Measurements from ENCODE around the gene PLCB1.
A peak's percentile ranks its signal among the peaks of the same experiment; 100 is the strongest.

PLCB1 gene

GRCh38 chr20:8129211-8129976, 2.7 kb upstream of the PLCB1 start:
- no peak for DNase-seq

DNA sequence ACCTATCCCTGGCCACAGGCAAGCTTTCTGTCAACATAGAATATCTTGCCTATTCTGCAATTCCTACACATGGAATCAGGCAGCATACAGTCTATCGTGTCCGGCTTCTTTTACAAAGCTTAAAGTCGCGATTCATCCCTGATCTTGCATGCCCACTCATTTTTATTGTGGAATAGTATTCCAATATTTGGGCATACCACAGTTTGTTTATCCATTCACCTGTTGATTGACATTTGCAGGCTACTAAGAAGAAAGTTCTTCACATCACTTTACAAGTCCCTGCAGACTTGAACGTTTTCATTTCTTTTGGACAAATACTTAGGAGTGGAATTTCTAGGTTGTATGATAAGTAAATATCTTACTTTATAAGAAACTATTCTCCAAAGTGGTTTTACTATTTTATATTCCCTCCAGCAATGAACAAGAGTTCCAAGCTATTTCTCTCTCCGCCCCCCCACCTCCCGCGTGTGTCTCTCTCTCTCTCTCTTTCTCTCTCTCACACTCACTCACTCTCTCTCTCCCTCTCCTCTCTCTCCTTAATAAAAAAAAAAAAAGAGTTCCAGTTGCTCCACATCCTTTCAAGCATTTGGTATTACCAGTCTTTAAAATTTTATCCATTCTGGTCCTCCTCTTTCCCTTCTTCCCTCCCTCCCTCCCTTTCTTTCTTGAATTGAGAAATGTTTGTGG, 1.1 kb upstream of the PLCB1 start:
- no peak for DNase-seq

GRCh38 chr20:8132484-8133309, 631 bp downstream of the PLCB1 start:
- DNase-seq, result peak; percentile 41

GRCh38 chr20:8133310-8133768, 1.3 kb downstream of the PLCB1 start:
- no peak for DNase-seq

DNA sequence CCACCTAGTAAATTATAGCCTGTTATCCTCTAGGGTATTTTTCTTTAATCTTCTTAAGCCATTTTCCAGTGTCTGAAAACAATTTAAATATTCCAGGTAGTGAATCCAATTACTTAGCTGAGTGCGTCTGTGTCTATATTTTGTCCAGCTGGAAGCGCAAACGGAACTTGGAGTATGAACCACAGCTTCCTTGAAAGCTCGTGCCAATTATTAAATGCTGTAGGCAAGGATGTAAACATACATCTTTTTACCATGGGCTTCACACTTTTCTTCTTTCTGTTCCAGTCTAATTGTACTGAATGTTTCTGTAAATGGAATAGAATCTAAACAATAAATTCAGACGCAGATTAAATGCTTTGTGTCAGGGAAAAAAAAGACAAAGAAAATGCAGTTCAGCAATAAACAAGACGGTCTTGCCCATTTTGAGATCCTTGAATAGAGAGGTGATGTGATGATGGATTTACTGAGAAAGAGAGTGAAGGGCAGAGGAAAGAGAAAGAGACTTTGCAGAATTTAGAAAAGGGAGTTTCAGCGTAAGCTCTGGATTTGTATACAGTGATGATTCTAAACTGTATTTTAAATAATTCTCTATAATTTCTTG, 1.9 kb downstream of the PLCB1 start:
- no peak for DNase-seq

DNA sequence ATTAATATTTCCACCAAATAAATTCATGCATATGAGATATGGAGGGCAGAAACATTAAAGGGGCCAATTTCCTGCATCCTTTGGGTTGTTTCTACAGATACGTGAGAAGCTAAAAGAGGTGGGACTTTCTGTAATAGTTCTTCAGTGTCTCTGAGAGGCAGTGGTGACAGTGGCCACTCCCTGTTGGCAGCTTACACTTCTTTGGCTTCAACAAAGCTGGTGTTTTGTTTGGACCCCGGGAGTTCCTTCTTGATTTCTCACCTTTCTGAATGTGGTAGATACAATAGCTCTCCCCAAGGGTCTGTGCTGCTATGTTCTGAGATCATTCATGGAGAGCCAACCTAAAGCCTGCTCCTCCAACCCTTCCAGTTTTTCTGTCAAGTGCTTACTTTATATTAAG, 7.8 kb downstream of the PLCB1 start:
- DNase-seq, result no peak

GRCh38 chr20:8143474-8143873, 11.4 kb downstream of the PLCB1 start:
- no peak for DNase-seq

- peak; percentile 56 for DNase-seq
These were observed 12.5 kb downstream of the PLCB1 start for GRCh38 chr20:8144282-8145245.

- DNase-seq, result no peak
These were observed 13.4 kb downstream of the PLCB1 start for GRCh38 chr20:8145246-8146168.

GRCh38 chr20:8147476-8147875, 15.4 kb downstream of the PLCB1 start:
- DNase-seq, result no peak

DNA sequence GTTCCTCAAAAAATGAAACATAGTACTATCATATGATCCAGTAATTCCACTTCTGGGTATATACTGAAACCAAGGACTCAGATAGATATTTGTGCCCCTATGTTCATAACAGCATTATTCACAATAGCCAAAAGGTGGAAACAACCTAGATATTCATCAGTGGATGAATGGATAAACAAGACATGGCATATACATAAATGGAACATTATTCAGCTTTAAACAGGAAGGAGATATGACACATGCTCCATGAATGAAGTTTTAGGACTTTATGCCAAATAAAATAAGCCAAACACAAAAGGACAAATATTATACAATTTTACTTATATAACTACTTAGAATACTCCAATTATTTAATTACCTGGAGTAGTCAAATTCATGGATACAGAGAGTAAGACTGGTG, 16.4 kb downstream of the PLCB1 start:
- DNase-seq, result no peak

- no peak for DNase-seq
These were observed 18.5 kb downstream of the PLCB1 start for GRCh38 chr20:8150591-8150990.

- peak; percentile 30 for DNase-seq
These were observed 19.3 kb downstream of the PLCB1 start for GRCh38 chr20:8151372-8151771.

DNA sequence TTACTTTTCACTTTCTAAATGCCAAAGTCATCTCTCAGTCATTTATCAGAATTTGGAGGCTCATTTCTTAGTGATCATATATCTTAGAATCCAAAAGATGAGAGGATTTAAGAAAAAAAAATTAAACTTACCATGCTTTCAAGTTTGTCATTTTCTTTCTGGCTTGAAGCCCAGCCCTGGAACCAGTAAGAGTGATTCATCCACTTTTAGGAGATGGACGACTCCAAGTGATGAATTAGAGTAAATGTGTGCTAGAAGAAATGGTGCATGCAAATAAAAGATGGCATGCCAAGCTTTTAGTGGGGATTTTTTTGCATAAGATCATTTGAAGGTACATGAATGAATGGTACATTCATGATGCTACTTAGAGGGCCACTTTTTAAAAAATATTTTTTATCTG, 20.1 kb downstream of the PLCB1 start:
- peak; percentile 53 for DNase-seq

DNA sequence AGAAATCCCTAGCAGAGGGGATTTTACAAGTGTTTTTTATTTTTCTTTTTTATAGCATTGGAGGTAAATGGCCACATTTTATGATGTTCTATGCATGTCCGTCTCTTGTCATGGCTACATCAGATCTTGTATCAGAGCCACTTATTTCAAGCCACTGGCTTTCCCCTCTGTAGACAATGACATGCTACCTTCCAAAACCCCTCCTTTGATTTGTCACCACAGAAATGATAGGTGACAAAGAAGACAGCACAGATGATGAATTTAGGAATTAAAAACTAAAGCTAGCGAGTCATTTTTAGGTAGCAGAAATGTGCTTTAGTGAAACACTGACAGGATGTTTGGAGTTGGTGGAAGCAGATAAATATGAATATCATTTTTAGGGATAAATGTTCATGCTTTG, 20.8 kb downstream of the PLCB1 start:
- DNase-seq, result no peak

GRCh38 chr20:8153281-8153908, 21.3 kb downstream of the PLCB1 start:
- DNase-seq, result peak; percentile 71

DNA sequence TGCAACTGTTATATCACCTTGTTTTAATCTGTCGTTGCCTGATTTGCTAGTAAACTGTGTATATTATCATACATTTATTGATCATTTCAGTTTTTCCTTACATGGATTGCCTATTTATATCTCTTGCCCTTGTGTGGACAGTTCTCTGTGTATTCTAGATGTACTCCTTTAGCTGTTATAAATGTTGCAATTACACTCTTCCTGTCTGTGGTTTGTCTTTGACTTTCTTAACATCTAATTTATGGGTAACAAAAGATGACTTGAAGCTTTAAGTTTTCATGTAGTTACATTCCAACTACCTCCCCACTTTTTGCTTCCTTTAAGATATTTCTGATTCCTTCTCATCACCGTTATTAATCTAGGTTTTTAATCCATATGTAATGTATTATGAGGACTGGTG, 22.6 kb downstream of the PLCB1 start:
- peak; percentile 71 for DNase-seq

DNA sequence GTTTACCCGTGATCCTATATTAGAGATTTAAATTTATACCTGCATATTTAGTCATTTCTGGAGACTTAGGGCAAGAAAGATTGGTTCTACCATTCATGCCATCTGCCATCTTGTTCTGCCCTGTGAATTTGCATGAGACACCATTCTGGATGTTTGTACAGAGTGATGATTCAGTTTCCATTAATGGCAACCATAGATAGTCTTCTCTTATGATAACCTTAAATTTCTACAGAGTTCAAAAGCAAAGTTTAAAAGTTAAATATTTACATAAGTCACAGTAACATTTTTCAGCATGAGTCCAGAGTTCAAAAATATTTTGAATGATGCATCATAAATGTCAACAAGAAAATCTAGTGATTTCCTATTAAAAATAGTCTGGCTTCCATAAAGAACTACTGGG, 23.2 kb downstream of the PLCB1 start:
- DNase-seq, result no peak

GRCh38 chr20:8155812-8156211, 23.7 kb downstream of the PLCB1 start:
- no peak for DNase-seq
